Suprapubic skin (tissue), 4 donors: ENCODE data around the gene PDIA2.

Source experiments
- EP300 ChIP-seq: sonication (generic); formaldehyde crosslinking; IDR thresholded peaks from one replicate; pipeline ENCODE4 v1.6.1; 2017; ENCODE audit warnings: antibody characterized with exemption
- POLR2A ChIP-seq, 2 donors: fragments of 450-650 bp; IDR thresholded peaks; one replicate each; pipeline ENCODE4 v1.6.1; 2017; ENCODE audit warnings: antibody characterized with exemption in 2 of 2, mild to moderate bottlenecking in 2 of 2, moderate library complexity in 2 of 2
- POLR2AphosphoS5 ChIP-seq, 3 donors: sonication (generic); formaldehyde crosslinking; IDR thresholded peaks; one replicate each; pipeline ENCODE4 v1.6.1; 2017; ENCODE audit warnings: antibody characterized with exemption in 3 of 3
- TF ChIP-seq, protein P1 (sequence below), 2 donors: fragments of 200-600 bp in 1 of 2; fragments of 450-650 bp in 1 of 2; sonication (generic) in 1 of 2; IDR thresholded peaks; one replicate each; pipeline ENCODE4 v1.5.1; 2016 to 2019; ENCODE audit warnings: antibody characterized with exemption in 2 of 2, mild to moderate bottlenecking in 1 of 2, moderate library complexity in 1 of 2

DNA sequence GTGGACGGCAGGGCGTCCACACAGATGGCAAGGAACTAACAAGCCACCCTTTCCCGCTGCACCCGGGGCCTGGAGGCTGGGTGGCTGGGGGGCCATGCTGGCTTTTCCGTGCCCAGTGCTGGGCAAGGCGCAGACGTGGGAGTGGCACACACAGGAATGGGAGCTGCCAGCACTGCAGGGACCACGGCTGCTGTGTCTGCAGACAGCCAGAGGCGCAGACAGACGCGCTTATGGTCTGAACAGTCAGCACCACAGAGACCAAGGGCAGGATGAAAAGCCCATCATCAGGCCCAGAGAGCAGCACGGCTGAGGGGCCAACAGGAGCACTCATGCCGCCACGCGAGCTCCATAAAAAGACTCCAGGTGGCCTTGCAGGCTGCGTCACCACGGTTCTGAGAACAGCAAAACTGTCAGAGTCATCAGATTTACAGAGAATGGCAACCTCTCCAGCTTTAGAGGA is 24.0 kb downstream of the PDIA2 start:
- TF ChIP-seq, protein P1, sequence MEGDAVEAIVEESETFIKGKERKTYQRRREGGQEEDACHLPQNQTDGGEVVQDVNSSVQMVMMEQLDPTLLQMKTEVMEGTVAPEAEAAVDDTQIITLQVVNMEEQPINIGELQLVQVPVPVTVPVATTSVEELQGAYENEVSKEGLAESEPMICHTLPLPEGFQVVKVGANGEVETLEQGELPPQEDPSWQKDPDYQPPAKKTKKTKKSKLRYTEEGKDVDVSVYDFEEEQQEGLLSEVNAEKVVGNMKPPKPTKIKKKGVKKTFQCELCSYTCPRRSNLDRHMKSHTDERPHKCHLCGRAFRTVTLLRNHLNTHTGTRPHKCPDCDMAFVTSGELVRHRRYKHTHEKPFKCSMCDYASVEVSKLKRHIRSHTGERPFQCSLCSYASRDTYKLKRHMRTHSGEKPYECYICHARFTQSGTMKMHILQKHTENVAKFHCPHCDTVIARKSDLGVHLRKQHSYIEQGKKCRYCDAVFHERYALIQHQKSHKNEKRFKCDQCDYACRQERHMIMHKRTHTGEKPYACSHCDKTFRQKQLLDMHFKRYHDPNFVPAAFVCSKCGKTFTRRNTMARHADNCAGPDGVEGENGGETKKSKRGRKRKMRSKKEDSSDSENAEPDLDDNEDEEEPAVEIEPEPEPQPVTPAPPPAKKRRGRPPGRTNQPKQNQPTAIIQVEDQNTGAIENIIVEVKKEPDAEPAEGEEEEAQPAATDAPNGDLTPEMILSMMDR (IDR thresholded peaks at IDR 0.05): no peak
- TF ChIP-seq EP300 (no peak), POLR2A (IDR thresholded peaks at IDR 0.05) (no peak), POLR2AphosphoS5 (IDR thresholded peaks at IDR 0.05) (no peak)
